ENCODE measurements around the gene DMD.

- TF ChIP-seq CTCF (IDR thresholded peaks at IDR 0.05; ENCODE audit: low read depth, low read length) (no peak), MAX (IDR thresholded peaks at IDR 0.05; ENCODE audit: low read depth, low read length) (no peak), MYC (IDR thresholded peaks at IDR 0.05; ENCODE audit: low read depth, low read length) (no peak), POLR2A (IDR thresholded peaks at IDR 0.05; ENCODE audit: extremely low read depth, insufficient read length) (no peak)
These were observed 1400.2 kb downstream of the DMD start for GRCh38 chrX:31811106-31811505.

All from NB4 (cell line).